ENCODE measurements around the gene CATSPERD. TPM values are rescaled to one million over a fixed set of nuclear protein-coding genes. Genes with fewer than 3 reads are reported as not detected.

CATSPERD gene
- total RNA-seq, 2 donors from 2014 or later = 0.41 TPM; not detected in 1

- H3K27ac ChIP-seq = no peak overlapping the region
- H3K36me3 ChIP-seq = no peaks in the 10 kb centered on the region
- DNase-seq (ENCODE audit: low spot score) (no peak), ATAC-seq (ENCODE audit: insufficient number of reproducible peaks, low FRiP score, low read depth) (no peak)
- no peaks in the 10 kb centered on the region for H3K9me3 ChIP-seq
- H3K4me3 ChIP-seq = no peak overlapping the region
- no peak for TF ChIP-seq CTCF (IDR thresholded peaks at IDR 0.05)
- no peaks in the 10 kb centered on the region for H3K4me1 ChIP-seq (ENCODE audit: control insufficient read depth in 1 of 2, low read depth in 2 of 2)
- no peaks in the 10 kb centered on the region for H3K27me3 ChIP-seq (replicated peaks; ENCODE audit: insufficient read depth)
Observed at GRCh38 chr19:5821521-5822180, 101.2 kb downstream of the CATSPERD start.

GRCh38 chr19:5822181-5822844, 101.9 kb downstream of the CATSPERD start:
- Histone ChIP-seq H3K4me3 (no peak overlapping the region), H3K9me3 (no peaks in the 10 kb centered on the region), H3K36me3 (no peaks in the 10 kb centered on the region), H3K27me3 (replicated peaks; ENCODE audit: insufficient read depth) (no peaks in the 10 kb centered on the region), H3K27ac (no peak overlapping the region), H3K4me1 (ENCODE audit: control insufficient read depth in 1 of 2, low read depth in 2 of 2) (no peaks in the 10 kb centered on the region)
- ATAC-seq (ENCODE audit: insufficient number of reproducible peaks, low FRiP score, low read depth) = no peak
- TF ChIP-seq CTCF (IDR thresholded peaks at IDR 0.05) = no peak
- no peak for DNase-seq (ENCODE audit: low spot score)

- Histone ChIP-seq H3K27ac (no peak overlapping the region), H3K4me1 (ENCODE audit: control insufficient read depth in 1 of 2, low read depth in 2 of 2) (peaks cover 4 to 10% of the 10 kb centered on the region in 2 donors), H3K9me3 (no peaks in the 10 kb centered on the region), H3K36me3 (no peaks in the 10 kb centered on the region), H3K27me3 (replicated peaks; ENCODE audit: insufficient read depth) (peaks cover 3% of the 10 kb centered on the region), H3K4me3 (no peak overlapping the region)
- no peak for ATAC-seq (ENCODE audit: insufficient number of reproducible peaks, low FRiP score, low read depth)
- TF ChIP-seq CTCF (IDR thresholded peaks at IDR 0.05) = no peak
- DNase-seq (ENCODE audit: low spot score) = no peak
Observed at GRCh38 chr19:5823579-5824281, 103.3 kb downstream of the CATSPERD start.

- H3K27me3 ChIP-seq (replicated peaks; ENCODE audit: insufficient read depth) = peaks cover 3% of the 10 kb centered on the region
- no peak overlapping the region for H3K4me3 ChIP-seq
- ATAC-seq (ENCODE audit: insufficient number of reproducible peaks, low FRiP score, low read depth) (no peak), DNase-seq (ENCODE audit: low spot score) (no peak)
- no peaks in the 10 kb centered on the region for H3K36me3 ChIP-seq
- no peak overlapping the region for H3K27ac ChIP-seq
- no peaks in the 10 kb centered on the region for H3K9me3 ChIP-seq
- no peak for TF ChIP-seq CTCF (IDR thresholded peaks at IDR 0.05)
- H3K4me1 ChIP-seq (ENCODE audit: control insufficient read depth in 1 of 2, low read depth in 2 of 2) = peaks cover 4 to 16% of the 10 kb centered on the region in 2 donors
Observed at GRCh38 chr19:5824751-5825150, 104.3 kb downstream of the CATSPERD start.

- no peak overlapping the region for H3K4me3 ChIP-seq
- H3K4me1 ChIP-seq (ENCODE audit: control insufficient read depth in 1 of 2, low read depth in 2 of 2) = peaks cover 4 to 16% of the 10 kb centered on the region in 2 donors
- no peaks in the 10 kb centered on the region for H3K9me3 ChIP-seq
- DNase-seq (ENCODE audit: low spot score) = no peak
- TF ChIP-seq CTCF (IDR thresholded peaks at IDR 0.05) = no peak
- no peaks in the 10 kb centered on the region for H3K36me3 ChIP-seq
- peaks cover 3% of the 10 kb centered on the region for H3K27me3 ChIP-seq (replicated peaks; ENCODE audit: insufficient read depth)
- no peak for ATAC-seq (ENCODE audit: insufficient number of reproducible peaks, low FRiP score, low read depth)
- no peak overlapping the region for H3K27ac ChIP-seq
Observed at GRCh38 chr19:5825178-5825577, 104.7 kb downstream of the CATSPERD start.

Data from thoracic aorta (tissue), 2 donors.